HepG2 (cell line): ENCODE results near the gene OR6K6. TPM values are rescaled to one million over a fixed set of nuclear protein-coding genes. Genes with fewer than 3 reads are reported as not detected.

Experiments
- ATAC-seq: fragments of 200-7000 bp; cut with Tn5 transposase; 3 replicates; pipeline ENCODE4 v1.9.1; 2020; ENCODE audit warnings: mild to moderate bottlenecking, moderate library complexity
- BruUV-seq: library from RNA; stranded (reverse); fragments of 400-500 nt; replicated peaks from 2 replicates; lab custom pipeline; 2021; lab: Mats Ljungman, UMichigan
- CTCF ChIA-PET: fragments of 300-600 bp; formaldehyde crosslinking; extraction: SDS; loops from one replicate; lab custom pipeline; 2021; ENCODE audit warnings: low total read pairs, inconsistent platforms, low intra/inter-chr PET ratio; lab: Yijun Ruan, JAX
- POLR2A ChIA-PET: fragments of 350-600 bp; sonication (Branson Sonifier 250); formaldehyde crosslinking; loops from one replicate; lab custom pipeline; 2020; ENCODE audit warnings: antibody characterized with exemption, inconsistent platforms; lab: Yijun Ruan, JAX
- DNase-seq: peaks from one replicate; pipeline ENCODE4 v3.0.0-alpha.2; 2015; ENCODE audit warnings: low spot score
- FAIRE-seq: peaks from 3 replicates; lab custom pipeline; 2011; peaks lifted over from hg19 to GRCh38; lab: Jason Lieb, UNC
- H2AFZ ChIP-seq: one replicate; pipeline ENCODE4 v1.6.1; 2011; ENCODE audit warnings: low read length, inconsistent platforms
- H3K27ac ChIP-seq: fragments of 300-600 bp; 3 replicates; pipeline ENCODE4 v1.8.0; 2011; ENCODE audit warnings: mixed run types, mild to moderate bottlenecking, mixed read lengths, low read length, inconsistent platforms; ENCODE audit not compliant: insufficient read depth; ENCODE audit errors: extremely low read length
- H3K27me3 ChIP-seq, 2 experiments: fragments of 200-600 bp in 1 of 2; 2 replicates in 1 of 2; 3 replicates in 1 of 2; pipeline versions ENCODE4 v1.6.0 to v1.8.0; 2011; ENCODE audit warnings: low read length in 2 of 2, mild to moderate bottlenecking in 2 of 2, moderate library complexity in 2 of 2, inconsistent platforms in 1 of 2; ENCODE audit not compliant: insufficient read depth in 2 of 2, control insufficient read depth in 1 of 2
- H3K36me3 ChIP-seq, 2 experiments: fragments of 200-600 bp in 1 of 2; replicated peaks in 1 of 2; 2 replicates in 1 of 2; 3 replicates in 1 of 2; pipeline versions ENCODE4 v1.5.1 to v1.8.0; 2011; ENCODE audit warnings: low read length in 2 of 2, inconsistent platforms in 1 of 2; ENCODE audit not compliant: insufficient read depth in 2 of 2, control insufficient read depth in 1 of 2
- H3K4me1 ChIP-seq: 2 replicates; pipeline ENCODE4 v1.5.1; 2012; ENCODE audit warnings: low read length, inconsistent platforms; ENCODE audit not compliant: insufficient read depth
- H3K4me2 ChIP-seq: 2 replicates; pipeline ENCODE4 v1.6.0; 2011; ENCODE audit warnings: low read depth, low read length, inconsistent platforms
- H3K4me3 ChIP-seq, 3 experiments: fragments of 200-600 bp in 1 of 3; sonication (generic), shearing (Covaris generic) in 1 of 3; replicated peaks in 1 of 3; 2 replicates each; pipeline ENCODE4 v1.5.1; 2011 to 2016; ENCODE audit warnings: low read length in 3 of 3, inconsistent platforms in 2 of 3, low read depth in 2 of 3, mild to moderate bottlenecking in 2 of 3, control low read depth in 1 of 3, mixed read lengths in 1 of 3; ENCODE audit not compliant: insufficient read depth in 1 of 3
- H3K79me2 ChIP-seq: one replicate; pipeline ENCODE4 v1.6.1; 2011; ENCODE audit warnings: low read length, inconsistent platforms; ENCODE audit not compliant: insufficient read depth
- H3K9ac ChIP-seq: 2 replicates; pipeline ENCODE4 v1.6.0; 2011; ENCODE audit warnings: mild to moderate bottlenecking, low read depth, low read length, inconsistent platforms; ENCODE audit not compliant: insufficient read depth
- H3K9me3 ChIP-seq: 2 replicates; pipeline ENCODE4 v1.5.1; 2012; ENCODE audit warnings: mild to moderate bottlenecking, low read length
- H4K20me1 ChIP-seq: 2 replicates; pipeline ENCODE4 v1.6.0; 2011; ENCODE audit warnings: inconsistent platforms, mild to moderate bottlenecking, low read length, moderate library complexity; ENCODE audit not compliant: insufficient read depth
- FOXA1 ChIP-seq, 2 experiments: fragments of 450-650 bp in 1 of 2; sonication (generic) in 1 of 2; formaldehyde crosslinking in 1 of 2; IDR thresholded peaks; 2 replicates each; pipeline versions ENCODE4 v1.4.0 to v1.6.1; 2016 to 2020; ENCODE audit warnings: missing genetic modification reagents in 1 of 2
- HOXD1 ChIP-seq: sonication (generic); formaldehyde crosslinking; IDR thresholded peaks from 2 replicates; pipeline ENCODE4 v1.5.0; 2020; ENCODE audit warnings: missing genetic modification reagents
- TAF1 ChIP-seq: sonication (generic); formaldehyde crosslinking; IDR thresholded peaks from 2 replicates; pipeline ENCODE4 v1.4.0; 2020; ENCODE audit warnings: missing genetic modification reagents
- TCF7L2 ChIP-seq: IDR thresholded peaks from 2 replicates; pipeline ENCODE4 v1.6.1; 2011; ENCODE audit warnings: mild to moderate bottlenecking, low read depth, low read length, moderate library complexity
- ZNF589 ChIP-seq: sonication (generic); formaldehyde crosslinking; conservative IDR thresholded peaks from 2 replicates; pipeline ENCODE4 v1.8.0; 2022; ENCODE audit warnings: mild to moderate bottlenecking, moderate library complexity, missing genetic modification reagents
- ZNF619 ChIP-seq: sonication (generic); formaldehyde crosslinking; IDR thresholded peaks from 2 replicates; pipeline ENCODE4 v1.4.0; 2020; ENCODE audit warnings: mild to moderate bottlenecking, missing genetic modification reagents
- WGBS: methylation state at CpG from one replicate; pipeline ENCODE4 v1.1.6; 2017; ENCODE audit warnings: low lambda C conversion rate; 5-methylcytosine and 5-hydroxymethylcytosine counted together
- in situ Hi-C: cut with HindIII; loops from 2 replicates; pipeline ENCODE4 v1.10.0; 2017; ENCODE audit warnings: low pct_unique_long_range_greater_than_20kb; ENCODE audit not compliant: extremely low pct_ligation_motif_present
- intact Hi-C: fragments of 100-400 bp; cut with micrococcal nuclease; formaldehyde crosslinking; loops from one replicate; pipeline ENCODE4 v1.10.0; 2022; ENCODE audit not compliant: unreplicated experiment
- polyA plus RNA-seq, 8 experiments: library from polyadenylated mRNA; depleted of rRNA in 3 of 8; stranded (reverse) in 7 of 8; unstranded in 1 of 8; fragments of >200 nt; fragmentation: Illumina TruSeq in 4 of 8; extraction: Trizol in 4 of 8; gene quantifications; 2 replicates each; pipeline versions ENCODE4 v1.2.1 to v1.2.3, GENCODE V29; 2011 to 2016; ENCODE audit warnings: low read depth in 4 of 8, missing spikeins in 1 of 8, mixed read lengths in 1 of 8; ENCODE audit not compliant: insufficient read depth in 1 of 8
- total RNA-seq, 5 experiments: library from RNA; depleted of rRNA; stranded (reverse); fragments of >200 nt; fragmentation: Illumina TruSeq; extraction: Trizol; gene quantifications; 2 replicates each; pipeline ENCODE4 v1.2.3, GENCODE V29; 2016; ENCODE audit warnings: low read depth in 1 of 5
- TF ChIP-seq, protein P1 (sequence below): sonication (generic); formaldehyde crosslinking; IDR thresholded peaks from 2 replicates; pipeline ENCODE4 v1.5.1; 2020; ENCODE audit warnings: mild to moderate bottlenecking, moderate library complexity, missing genetic modification reagents

OR6K6 gene
- total and polyA plus RNA-seq, 2 of the 13 experiments (the other 11 are each of a cell fraction or from before 2014, with no cell fraction given): not detected

GRCh38 chr1:158771950-158772866 lies 17.7 kb downstream of the OR6K6 start, which contains the start of gene OR6N1:
Gene OR6N1 (minus strand): TSS chr1:158772195. CDS start chr1:158766682, 5,513 bp downstream.
- ChIA-PET CTCF (no interaction called here), POLR2A (no interaction called here)
- Histone ChIP-seq H3K9me3 (peaks cover 15% of the 10 kb centered on the region), H3K4me1 (no peaks in the 10 kb centered on the region), H3K27ac (no peak within 1 kb of the TSS), H3K27me3 (no peaks in the 10 kb centered on the region; a peak in 1 of 5 replicates), H3K36me3 (no peaks in the 10 kb centered on the region), H3K4me2 (no peak within 1 kb of the TSS), H2AFZ (no peak within 1 kb of the TSS), H3K4me3 (no peak within 1 kb of the TSS), H3K9ac (no peak within 1 kb of the TSS), H3K79me2 (no peaks in the 10 kb centered on the region), H4K20me1 (no peaks in the 10 kb centered on the region)
- WGBS: 0% methylated on average over 6 of the region's 6 CpGs
- TF ChIP-seq, protein P1, sequence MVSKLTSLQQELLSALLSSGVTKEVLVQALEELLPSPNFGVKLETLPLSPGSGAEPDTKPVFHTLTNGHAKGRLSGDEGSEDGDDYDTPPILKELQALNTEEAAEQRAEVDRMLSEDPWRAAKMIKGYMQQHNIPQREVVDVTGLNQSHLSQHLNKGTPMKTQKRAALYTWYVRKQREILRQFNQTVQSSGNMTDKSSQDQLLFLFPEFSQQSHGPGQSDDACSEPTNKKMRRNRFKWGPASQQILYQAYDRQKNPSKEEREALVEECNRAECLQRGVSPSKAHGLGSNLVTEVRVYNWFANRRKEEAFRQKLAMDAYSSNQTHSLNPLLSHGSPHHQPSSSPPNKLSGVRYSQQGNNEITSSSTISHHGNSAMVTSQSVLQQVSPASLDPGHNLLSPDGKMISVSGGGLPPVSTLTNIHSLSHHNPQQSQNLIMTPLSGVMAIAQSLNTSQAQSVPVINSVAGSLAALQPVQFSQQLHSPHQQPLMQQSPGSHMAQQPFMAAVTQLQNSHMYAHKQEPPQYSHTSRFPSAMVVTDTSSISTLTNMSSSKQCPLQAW: no peak
- no peak for TF ChIP-seq FOXA1 (IDR thresholded peaks at IDR 0.05)
- no peak for TF ChIP-seq FOXA1 (CRISPR knock-in tag; IDR thresholded peaks at IDR 0.05)
- TF ChIP-seq TCF7L2: no peak
- TF ChIP-seq TAF1: no peak
- no peak for TF ChIP-seq ZNF619 (CRISPR knock-in tag)
- no peak for TF ChIP-seq ZNF589
- no peak for TF ChIP-seq HOXD1
- DNase-seq (no peak), FAIRE-seq (no peak), ATAC-seq (no peak)
- intact Hi-C loops: no loop called here
- BruUV-seq: no TSS peak
- in situ Hi-C loops: no loop called here
